ENCODE results near the gene RAMACL.

RAMACL gene

GRCh38 chr6:166558156-166559005, 28.1 kb downstream of the RAMACL start:
- H3K27ac ChIP-seq (ENCODE audit: extremely low read depth, low read depth, low read length), result no peak overlapping the region
- H3K36me3 ChIP-seq (ENCODE audit: control insufficient read depth in 2 of 2, insufficient read depth in 1 of 2, low read length in 2 of 2), result no peaks in the 10 kb centered on the region
- no peaks in the 10 kb centered on the region for H3K4me1 ChIP-seq (ENCODE audit: control insufficient read depth, insufficient read depth, low read length)
- TF ChIP-seq ZNF140 (tag by site-specific recombination; IDR thresholded peaks at IDR 0.05), result no peak
- no peak for TF ChIP-seq ZNF623 (tag by site-specific recombination; IDR thresholded peaks at IDR 0.05)
- no peak for TF ChIP-seq ZNF354C (tag by site-specific recombination; IDR thresholded peaks at IDR 0.05; ENCODE audit: borderline replicate concordance, low read depth)
- TF ChIP-seq BCL6B (tag by site-specific recombination; IDR thresholded peaks at IDR 0.05), result no peak
- no peak for TF ChIP-seq TCF7L2 (IDR thresholded peaks at IDR 0.05; ENCODE audit: borderline replicate concordance, low read depth, low read length)
- no peak for TF ChIP-seq OVOL3 (tag by site-specific recombination; IDR thresholded peaks at IDR 0.05)
- no peak for TF ChIP-seq YY2 (tag by site-specific recombination; IDR thresholded peaks at IDR 0.05)
- no peaks in the 10 kb centered on the region for H3K9me3 ChIP-seq (ENCODE audit: control insufficient read depth, insufficient read depth, low read depth, low read length)
- CTCF ChIA-PET, result no interaction called here
- H3K4me3 ChIP-seq (ENCODE audit: low read depth, low read length), result no peak overlapping the region
- POLR2A ChIA-PET, result no interaction called here

GRCh38 chr6:166556863-166557322, 29.6 kb downstream of the RAMACL start:
- no peak overlapping the region for H3K27ac ChIP-seq (ENCODE audit: extremely low read depth, low read depth, low read length)
- CTCF ChIA-PET, result no interaction called here
- TF ChIP-seq, protein P1, sequence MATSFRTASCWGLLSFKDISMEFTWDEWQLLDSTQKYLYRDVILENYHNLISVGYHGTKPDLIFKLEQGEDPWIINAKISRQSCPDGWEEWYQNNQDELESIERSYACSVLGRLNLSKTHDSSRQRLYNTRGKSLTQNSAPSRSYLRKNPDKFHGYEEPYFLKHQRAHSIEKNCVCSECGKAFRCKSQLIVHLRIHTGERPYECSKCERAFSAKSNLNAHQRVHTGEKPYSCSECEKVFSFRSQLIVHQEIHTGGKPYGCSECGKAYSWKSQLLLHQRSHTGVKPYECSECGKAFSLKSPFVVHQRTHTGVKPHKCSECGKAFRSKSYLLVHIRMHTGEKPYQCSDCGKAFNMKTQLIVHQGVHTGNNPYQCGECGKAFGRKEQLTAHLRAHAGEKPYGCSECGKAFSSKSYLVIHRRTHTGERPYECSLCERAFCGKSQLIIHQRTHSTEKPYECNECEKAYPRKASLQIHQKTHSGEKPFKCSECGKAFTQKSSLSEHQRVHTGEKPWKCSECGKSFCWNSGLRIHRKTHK (tag by site-specific recombination; IDR thresholded peaks at IDR 0.05), result no peak
- TF ChIP-seq ZNF404 (tag by site-specific recombination; IDR thresholded peaks at IDR 0.05) (no peak), ZNF558 (tag by site-specific recombination; IDR thresholded peaks at IDR 0.05) (no peak), ZNF473 (tag by site-specific recombination; IDR thresholded peaks at IDR 0.05) (no peak), ZNF37A (tag by site-specific recombination; IDR thresholded peaks at IDR 0.05) (no peak), ZNF707 (tag by site-specific recombination; IDR thresholded peaks at IDR 0.05) (no peak), RBAK (tag by site-specific recombination; IDR thresholded peaks at IDR 0.05) (no peak), ZNF223 (tag by site-specific recombination; IDR thresholded peaks at IDR 0.05) (no peak), ZNF785 (tag by site-specific recombination; IDR thresholded peaks at IDR 0.05) (no peak), HOXD13 (CRISPR knock-in tag; IDR thresholded peaks at IDR 0.05; ENCODE audit: borderline replicate concordance) (no peak), ZNF174 (tag by site-specific recombination; IDR thresholded peaks at IDR 0.05) (no peak), ZNF157 (tag by site-specific recombination; IDR thresholded peaks at IDR 0.05) (no peak), KLF1 (tag by site-specific recombination; IDR thresholded peaks at IDR 0.05) (no peak)
- no peaks in the 10 kb centered on the region for H3K36me3 ChIP-seq (ENCODE audit: control insufficient read depth in 2 of 2, insufficient read depth in 1 of 2, low read length in 2 of 2)
- H3K4me1 ChIP-seq (ENCODE audit: control insufficient read depth, insufficient read depth, low read length), result no peaks in the 10 kb centered on the region
- no peaks in the 10 kb centered on the region for H3K9me3 ChIP-seq (ENCODE audit: control insufficient read depth, insufficient read depth, low read depth, low read length)
- H3K4me3 ChIP-seq (ENCODE audit: low read depth, low read length), result no peak overlapping the region
- POLR2A ChIA-PET, result no interaction called here

DNA sequence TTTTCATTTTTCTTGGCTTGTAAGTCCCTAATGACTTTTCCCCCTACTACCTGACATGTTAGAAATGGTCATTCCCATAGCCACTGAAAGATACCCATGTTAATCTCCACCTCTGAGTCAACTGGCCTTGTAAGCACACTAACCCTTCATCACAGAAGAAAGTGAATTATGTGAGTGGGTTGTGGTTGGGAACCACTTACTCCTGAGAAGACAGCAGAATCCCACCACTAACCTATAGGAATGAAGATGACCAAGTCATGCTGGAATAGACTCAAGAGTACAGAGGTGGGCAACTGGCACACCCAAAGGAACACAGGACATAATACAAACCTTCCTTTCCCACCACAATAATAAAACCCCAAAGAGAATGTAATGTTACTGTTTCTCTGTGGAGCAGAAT, 30.1 kb downstream of the RAMACL start:
- H3K4me1 ChIP-seq (ENCODE audit: control insufficient read depth, insufficient read depth, low read length), result no peaks in the 10 kb centered on the region
- TF ChIP-seq ZNF610 (tag by site-specific recombination; IDR thresholded peaks at IDR 0.05; ENCODE audit: borderline replicate concordance) (no peak), ZNF214 (tag by site-specific recombination; IDR thresholded peaks at IDR 0.05; ENCODE audit: borderline replicate concordance) (no peak)
- H3K9me3 ChIP-seq (ENCODE audit: control insufficient read depth, insufficient read depth, low read depth, low read length), result no peaks in the 10 kb centered on the region
- no peaks in the 10 kb centered on the region for H3K36me3 ChIP-seq (ENCODE audit: control insufficient read depth in 2 of 2, insufficient read depth in 1 of 2, low read length in 2 of 2)
- POLR2A ChIA-PET, result no interaction called here
- CTCF ChIA-PET, result no interaction called here
- no peak overlapping the region for H3K4me3 ChIP-seq (ENCODE audit: low read depth, low read length)
- H3K27ac ChIP-seq (ENCODE audit: extremely low read depth, low read depth, low read length), result no peak overlapping the region
